ENCODE data around the gene AKAP13. TPM values are rescaled to one million over a fixed set of nuclear protein-coding genes. Genes with fewer than 3 reads are reported as not detected.
"Not testable (repeated sequence)": the region's sequence is repeated elsewhere in the genome, so short reads cannot be mapped to it uniquely, and the experiment has no call there.

Gene AKAP13
- total RNA-seq, 1 donor from 2014 or later = 450 TPM

- H3K27ac ChIP-seq = no peak overlapping the region
- DNase-seq (no peak), ATAC-seq (no peak)
- H3K27me3 ChIP-seq = no peaks in the 10 kb centered on the region
- H3K36me3 ChIP-seq = no peaks in the 10 kb centered on the region
- no peak for TF ChIP-seq CTCF (IDR thresholded peaks at IDR 0.05)
- intact Hi-C loops (cut with DNase I) = no loop called here
- no peaks in the 10 kb centered on the region for H3K9me3 ChIP-seq
- peaks cover 7% of the 10 kb centered on the region for H3K4me1 ChIP-seq
- no peak overlapping the region for H3K4me3 ChIP-seq
These were observed 47.1 kb downstream of the AKAP13 start for GRCh38 chr15:85427286-85428028.

GRCh38 chr15:85429522-85429921 lies 49.1 kb downstream of the AKAP13 start:
- Histone ChIP-seq H3K27me3 (no peaks in the 10 kb centered on the region), H3K36me3 (no peaks in the 10 kb centered on the region), H3K4me3 (no peak overlapping the region), H3K4me1 (peaks cover 4% of the 10 kb centered on the region), H3K9me3 (no peaks in the 10 kb centered on the region), H3K27ac (no peak overlapping the region)
- intact Hi-C loops (cut with DNase I) = no loop called here
- DNase-seq (no peak), ATAC-seq (no peak)
- TF ChIP-seq CTCF (IDR thresholded peaks at IDR 0.05) = no peak

- DNase-seq = no peak
- peaks cover 4% of the 10 kb centered on the region for H3K4me1 ChIP-seq
- TF ChIP-seq CTCF (IDR thresholded peaks at IDR 0.05) = no peak
- ATAC-seq = no peak
- H3K4me3 ChIP-seq = no peak overlapping the region
- no peak overlapping the region for H3K27ac ChIP-seq
- no peaks in the 10 kb centered on the region for H3K27me3 ChIP-seq
- no peaks in the 10 kb centered on the region for H3K9me3 ChIP-seq
- intact Hi-C loops (cut with DNase I) = no loop called here
- no peaks in the 10 kb centered on the region for H3K36me3 ChIP-seq
These were observed 50.2 kb downstream of the AKAP13 start for GRCh38 chr15:85430406-85431204.

GRCh38 chr15:85439996-85440395 lies 59.6 kb downstream of the AKAP13 start:
- no peak for TF ChIP-seq CTCF (IDR thresholded peaks at IDR 0.05)

GRCh38 chr15:85440451-85440850 lies 60.0 kb downstream of the AKAP13 start:
- Histone ChIP-seq H3K27me3 (no peaks in the 10 kb centered on the region), H3K9me3 (no peaks in the 10 kb centered on the region), H3K4me3 (no peak overlapping the region), H3K36me3 (no peaks in the 10 kb centered on the region), H3K27ac (no peak overlapping the region), H3K4me1 (peaks cover 26% of the 10 kb centered on the region)
- no peak for TF ChIP-seq CTCF (IDR thresholded peaks at IDR 0.05)
- no peak for DNase-seq
- intact Hi-C loops (cut with DNase I) = no loop called here
- no peak for ATAC-seq

More at GRCh38 chr15:85439996-85440395, 59.6 kb downstream of the AKAP13 start:
- no peaks in the 10 kb centered on the region for H3K27me3 ChIP-seq
- no peaks in the 10 kb centered on the region for H3K9me3 ChIP-seq
- no peaks in the 10 kb centered on the region for H3K36me3 ChIP-seq
- no peak for DNase-seq
- H3K4me3 ChIP-seq = no peak overlapping the region
- no peak for ATAC-seq
- H3K4me1 ChIP-seq = peaks cover 26% of the 10 kb centered on the region
- intact Hi-C loops (cut with DNase I) = no loop called here
- no peak overlapping the region for H3K27ac ChIP-seq

GRCh38 chr15:85441854-85442253 lies 61.5 kb downstream of the AKAP13 start:
- intact Hi-C loops (cut with DNase I); H3K4me3 ChIP-seq; ATAC-seq; H3K36me3 ChIP-seq; H3K27me3 ChIP-seq; H3K9me3 ChIP-seq; DNase-seq; H3K27ac ChIP-seq: not testable (repeated sequence)
- H3K4me1 ChIP-seq = peaks cover 26% of the 10 kb centered on the region
